ENCODE data around the gene CEP78. TPM values are rescaled to one million over a fixed set of nuclear protein-coding genes. Genes with fewer than 3 reads are reported as not detected.
"Not testable (repeated sequence)": the region's sequence is repeated elsewhere in the genome, so short reads cannot be mapped to it uniquely, and the experiment has no call there.

The CEP78 gene
- total RNA-seq, 4 donors from 2014 or later, result 6.8 to 12.9 (median 9.4) TPM

DNA sequence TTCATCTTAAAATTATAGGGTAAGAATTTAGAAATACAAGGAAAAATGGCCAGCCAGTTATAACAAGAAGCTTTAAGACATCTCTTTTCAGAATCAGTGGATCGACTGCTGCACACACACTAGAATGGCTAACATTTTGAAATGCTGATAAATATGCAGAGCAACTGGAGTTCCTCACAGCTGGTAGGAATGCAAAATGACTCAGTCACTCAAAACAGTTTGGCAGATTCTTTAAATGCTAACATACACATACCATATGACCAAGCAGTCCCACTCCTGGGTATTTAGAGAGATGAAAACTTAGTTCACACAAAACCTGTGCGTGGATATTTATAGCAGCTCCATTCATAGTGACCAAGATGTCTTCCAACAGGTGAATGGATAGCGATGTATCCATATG lies 37.9 kb downstream of the CEP78 start:
- WGBS, result 94% methylated on average over 3 of the region's 3 CpGs
- intact Hi-C loops (cut with DNase I), result no loop called here
- Histone ChIP-seq H3K4me3 (no peak overlapping the region), H3K36me3 (peaks cover 0 to 19% (median 0%) of the 10 kb centered on the region in 4 donors), H3K4me1 (peaks cover 0 to 11% (median 9%) of the 10 kb centered on the region in 4 donors), H3K27me3 (no peaks in the 10 kb centered on the region), H3K27ac (replicated peaks in 1 of 4) (no peak overlapping the region), H3K9me3 (no peaks in the 10 kb centered on the region)
- no peak for DNase-seq (ENCODE audit: extremely low spot score)
- TF ChIP-seq, protein P1, sequence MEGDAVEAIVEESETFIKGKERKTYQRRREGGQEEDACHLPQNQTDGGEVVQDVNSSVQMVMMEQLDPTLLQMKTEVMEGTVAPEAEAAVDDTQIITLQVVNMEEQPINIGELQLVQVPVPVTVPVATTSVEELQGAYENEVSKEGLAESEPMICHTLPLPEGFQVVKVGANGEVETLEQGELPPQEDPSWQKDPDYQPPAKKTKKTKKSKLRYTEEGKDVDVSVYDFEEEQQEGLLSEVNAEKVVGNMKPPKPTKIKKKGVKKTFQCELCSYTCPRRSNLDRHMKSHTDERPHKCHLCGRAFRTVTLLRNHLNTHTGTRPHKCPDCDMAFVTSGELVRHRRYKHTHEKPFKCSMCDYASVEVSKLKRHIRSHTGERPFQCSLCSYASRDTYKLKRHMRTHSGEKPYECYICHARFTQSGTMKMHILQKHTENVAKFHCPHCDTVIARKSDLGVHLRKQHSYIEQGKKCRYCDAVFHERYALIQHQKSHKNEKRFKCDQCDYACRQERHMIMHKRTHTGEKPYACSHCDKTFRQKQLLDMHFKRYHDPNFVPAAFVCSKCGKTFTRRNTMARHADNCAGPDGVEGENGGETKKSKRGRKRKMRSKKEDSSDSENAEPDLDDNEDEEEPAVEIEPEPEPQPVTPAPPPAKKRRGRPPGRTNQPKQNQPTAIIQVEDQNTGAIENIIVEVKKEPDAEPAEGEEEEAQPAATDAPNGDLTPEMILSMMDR (IDR thresholded peaks at IDR 0.05), result no peak
- TF ChIP-seq POLR2AphosphoS5 (IDR thresholded peaks at IDR 0.05) (no peak), POLR2A (IDR thresholded peaks at IDR 0.05; ENCODE audit: low read depth) (no peak), EP300 (IDR thresholded peaks at IDR 0.05) (no peak)

DNA sequence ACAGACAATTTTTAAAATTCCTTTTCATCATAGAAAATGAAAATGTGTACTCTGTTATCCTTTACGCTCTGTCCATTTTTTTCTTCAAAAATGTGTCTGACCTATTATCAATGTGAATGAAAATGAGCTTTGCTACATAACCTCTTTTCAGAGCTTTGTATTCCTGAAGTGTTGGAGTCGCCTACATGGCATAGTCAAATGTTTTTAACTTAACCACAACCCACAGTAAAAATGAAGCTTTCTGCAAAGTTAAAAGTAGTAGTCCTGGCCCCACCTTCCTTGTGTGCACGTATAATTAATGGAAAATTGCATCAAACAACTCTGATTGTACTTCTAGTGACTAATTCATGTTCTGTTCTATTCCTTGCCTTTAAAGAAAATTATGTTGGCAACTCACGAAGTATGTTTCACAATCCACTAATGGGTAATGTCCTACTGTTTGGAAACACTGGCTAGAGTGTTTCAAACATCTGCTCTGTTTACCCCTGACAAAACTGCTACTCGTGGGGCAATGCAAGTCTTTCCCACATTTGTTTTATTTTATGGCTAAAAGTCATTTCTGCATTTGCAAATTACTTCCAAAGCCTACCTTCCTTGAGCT lies 42.4 kb downstream of the CEP78 start:
- H3K36me3 ChIP-seq, result no peaks in the 10 kb centered on the region
- no peak overlapping the region for H3K4me3 ChIP-seq
- intact Hi-C loops (cut with DNase I), result no loop called here
- peak overlapping the region in 1 of 4 donors; percentile 41 for H3K27ac ChIP-seq (replicated peaks in 1 of 4)
- H3K4me1 ChIP-seq, result peaks cover 10 to 30% (median 27%) of the 10 kb centered on the region in 4 donors
- TF ChIP-seq POLR2A (IDR thresholded peaks at IDR 0.05; ENCODE audit: low read depth) (no peak), EP300 (IDR thresholded peaks at IDR 0.05) (no peak), POLR2AphosphoS5 (IDR thresholded peaks at IDR 0.05) (peak in 1 of 2 donors; percentile 51)
- TF ChIP-seq, protein P1 (IDR thresholded peaks at IDR 0.05), result no peak
- 58% methylated on average over 5 of the region's 5 CpGs for WGBS
- DNase-seq (ENCODE audit: extremely low spot score), result no peak
- H3K27me3 ChIP-seq, result no peaks in the 10 kb centered on the region
- no peaks in the 10 kb centered on the region for H3K9me3 ChIP-seq

DNA sequence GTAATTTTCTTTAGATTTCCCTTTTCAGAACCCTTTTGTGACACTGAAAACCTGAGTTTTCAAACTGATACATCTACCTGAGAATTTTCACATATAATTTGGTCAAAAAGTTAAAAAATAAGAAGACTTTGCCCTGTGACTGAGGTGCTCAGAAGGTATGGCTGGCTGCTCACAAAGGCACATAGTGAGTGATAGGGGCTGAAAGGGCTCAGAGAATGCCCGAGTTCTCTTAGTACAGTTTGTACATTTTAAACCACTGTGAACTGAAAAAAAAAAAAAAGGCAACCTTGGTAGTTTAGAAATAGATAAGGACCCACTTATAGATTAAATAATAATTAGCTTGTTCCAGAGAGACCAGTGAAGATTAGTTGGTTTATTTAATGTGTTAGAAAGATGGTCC lies 42.9 kb downstream of the CEP78 start:
- intact Hi-C loops (cut with DNase I), result no loop called here
- no peak for TF ChIP-seq POLR2A (IDR thresholded peaks at IDR 0.05; ENCODE audit: low read depth)
- TF ChIP-seq, protein P1 (IDR thresholded peaks at IDR 0.05), result no peak
- TF ChIP-seq POLR2AphosphoS5 (IDR thresholded peaks at IDR 0.05), result no peak
- TF ChIP-seq EP300 (IDR thresholded peaks at IDR 0.05), result no peak

DNA sequence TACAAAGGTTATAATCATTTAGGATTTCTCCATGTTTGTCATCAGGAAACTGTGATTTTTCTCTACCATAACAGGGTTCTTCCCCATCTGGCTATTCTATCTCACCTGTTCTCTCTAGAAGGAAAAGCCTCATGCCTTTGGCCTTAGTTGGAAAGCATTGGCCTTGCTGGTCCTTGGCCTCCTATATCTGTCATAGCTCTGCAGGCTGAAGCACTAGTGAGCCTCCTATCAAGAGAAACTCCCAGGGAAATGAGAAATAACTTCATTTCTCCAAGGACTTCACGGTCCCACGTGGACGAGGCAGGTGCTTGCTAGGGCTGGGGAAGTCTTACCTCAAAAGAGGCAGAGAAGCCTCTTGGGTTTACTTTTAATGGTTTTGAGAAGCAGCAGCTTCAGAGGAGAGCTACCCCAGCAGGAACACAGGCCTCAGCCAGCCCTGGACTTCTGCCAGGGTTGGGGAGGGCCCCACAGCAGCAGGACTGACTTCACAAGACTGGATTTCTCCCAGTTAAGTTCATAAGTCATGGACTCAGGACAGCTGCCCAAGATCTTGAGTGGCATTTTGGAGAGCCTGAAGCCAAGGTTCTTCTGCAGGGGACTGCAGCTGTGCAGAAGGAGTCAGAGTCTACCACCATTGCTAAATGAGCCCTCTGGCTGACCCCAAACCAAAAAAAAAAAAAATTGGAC lies 45.2 kb downstream of the CEP78 start:
- no peak for DNase-seq (ENCODE audit: extremely low spot score)
- peak overlapping the region in 2 of 4 donors; percentile 24 to 37 for H3K27ac ChIP-seq (replicated peaks in 1 of 4)
- no peaks in the 10 kb centered on the region for H3K36me3 ChIP-seq
- H3K4me1 ChIP-seq, result peaks cover 10 to 30% (median 27%) of the 10 kb centered on the region in 4 donors
- no peaks in the 10 kb centered on the region for H3K27me3 ChIP-seq
- no peaks in the 10 kb centered on the region for H3K9me3 ChIP-seq
- TF ChIP-seq POLR2A (IDR thresholded peaks at IDR 0.05; ENCODE audit: low read depth) (no peak), POLR2AphosphoS5 (IDR thresholded peaks at IDR 0.05) (peak in 1 of 2 donors; percentile 43)
- intact Hi-C loops (cut with DNase I), result no loop called here
- WGBS, result 30% methylated on average over 3 of the region's 3 CpGs
- no peak overlapping the region for H3K4me3 ChIP-seq

More for the DNA sequence above, 42.9 kb downstream of the CEP78 start:
- Histone ChIP-seq H3K9me3 (no peaks in the 10 kb centered on the region), H3K27me3 (no peaks in the 10 kb centered on the region), H3K36me3 (no peaks in the 10 kb centered on the region), H3K4me1 (peaks cover 10 to 30% (median 27%) of the 10 kb centered on the region in 4 donors), H3K27ac (replicated peaks in 1 of 4) (peak overlapping the region in 1 of 4 donors; percentile 41), H3K4me3 (no peak overlapping the region)
- WGBS, result 86% methylated on average over 1 of the region's 1 CpG
- no peak for DNase-seq (ENCODE audit: extremely low spot score)

DNA sequence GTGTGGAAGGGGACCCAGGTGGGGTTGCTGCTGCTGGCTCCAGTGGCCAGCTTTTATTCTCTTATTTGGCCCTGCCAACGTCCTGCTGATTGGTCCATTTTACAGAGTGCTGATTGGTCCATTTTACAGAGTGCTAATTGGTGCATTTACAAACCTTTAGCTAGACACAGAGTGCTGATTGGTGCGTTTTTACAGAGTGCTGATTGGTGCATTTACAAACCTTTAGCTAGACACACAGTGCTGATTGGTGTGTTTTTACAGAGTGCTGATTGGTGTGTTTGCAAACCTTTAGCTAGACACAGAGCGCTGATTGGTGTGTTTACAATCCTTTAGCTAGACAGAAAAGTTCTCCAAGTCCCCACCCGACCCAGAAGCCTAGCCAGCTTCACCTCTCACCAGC lies 48.3 kb downstream of the CEP78 start:
- WGBS, result 92% methylated on average over 4 of the region's 4 CpGs
- H3K4me1 ChIP-seq, result peaks cover 10 to 18% (median 15%) of the 10 kb centered on the region in 4 donors
- H3K36me3 ChIP-seq; DNase-seq (ENCODE audit: extremely low spot score); H3K4me3 ChIP-seq; H3K27me3 ChIP-seq; H3K9me3 ChIP-seq; intact Hi-C loops (cut with DNase I); H3K27ac ChIP-seq (replicated peaks in 1 of 4): not testable (repeated sequence)

Measured in esophagus muscularis mucosa (tissue), 4 donors.